GM20431 (cell line): Measurements from ENCODE around the gene SYNPR.

Experiments
- in situ Hi-C: fragments of 300-500 bp; cut with MseI, MboI; formaldehyde crosslinking; loops from one replicate; pipeline ENCODE4 v1.15.0; 2020; ENCODE audit warnings: low sequenced_read_pairs; ENCODE audit not compliant: unreplicated experiment

SYNPR gene

GRCh38 chr3:63458405-63458804, 180.3 kb downstream of the SYNPR start:
- in situ Hi-C loops, result no loop called here

GRCh38 chr3:63462732-63463131, 184.6 kb downstream of the SYNPR start:
- in situ Hi-C loops, result no loop called here

DNA sequence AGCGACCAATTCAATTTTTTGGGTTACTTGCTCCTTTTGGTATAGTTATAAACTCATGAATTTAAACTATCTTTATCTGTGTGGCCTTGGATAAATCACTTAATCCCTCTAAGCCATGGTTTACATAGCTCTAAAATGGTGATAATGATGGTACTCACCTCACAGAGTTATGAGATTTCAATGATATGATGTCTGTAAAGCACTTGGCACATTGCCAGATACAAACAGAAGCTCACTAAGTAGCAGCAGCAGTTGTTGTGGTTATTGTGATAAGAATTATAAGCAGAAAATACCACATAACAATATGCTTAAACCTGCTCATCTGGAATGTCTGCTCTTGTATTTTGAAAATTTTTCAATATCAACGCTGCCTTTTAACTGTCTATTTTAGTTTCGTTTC, 189.3 kb downstream of the SYNPR start:
- in situ Hi-C loops, result no loop called here

GRCh38 chr3:63470745-63471144, 192.6 kb downstream of the SYNPR start:
- in situ Hi-C loops, result no loop called here

DNA sequence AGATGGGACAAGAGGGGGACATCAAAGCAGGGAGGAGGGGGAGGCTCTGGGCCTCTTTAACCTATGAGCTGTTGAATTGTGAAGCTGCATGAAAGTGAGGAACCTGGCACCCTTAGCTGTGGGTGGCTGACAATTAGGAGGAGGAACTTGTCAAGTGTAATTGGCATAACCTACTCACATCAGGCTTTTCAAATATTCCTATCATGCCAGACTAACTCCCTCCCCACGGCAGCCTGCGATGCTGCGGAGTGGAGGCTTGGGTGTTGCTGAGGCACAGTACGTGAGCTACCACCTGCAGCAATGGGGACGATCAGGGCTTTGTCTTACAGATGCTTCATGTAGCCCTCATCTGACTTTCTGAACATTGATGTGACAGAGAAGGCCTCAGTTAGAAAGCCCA, 193.7 kb downstream of the SYNPR start:
- in situ Hi-C loops, result no loop called here

DNA sequence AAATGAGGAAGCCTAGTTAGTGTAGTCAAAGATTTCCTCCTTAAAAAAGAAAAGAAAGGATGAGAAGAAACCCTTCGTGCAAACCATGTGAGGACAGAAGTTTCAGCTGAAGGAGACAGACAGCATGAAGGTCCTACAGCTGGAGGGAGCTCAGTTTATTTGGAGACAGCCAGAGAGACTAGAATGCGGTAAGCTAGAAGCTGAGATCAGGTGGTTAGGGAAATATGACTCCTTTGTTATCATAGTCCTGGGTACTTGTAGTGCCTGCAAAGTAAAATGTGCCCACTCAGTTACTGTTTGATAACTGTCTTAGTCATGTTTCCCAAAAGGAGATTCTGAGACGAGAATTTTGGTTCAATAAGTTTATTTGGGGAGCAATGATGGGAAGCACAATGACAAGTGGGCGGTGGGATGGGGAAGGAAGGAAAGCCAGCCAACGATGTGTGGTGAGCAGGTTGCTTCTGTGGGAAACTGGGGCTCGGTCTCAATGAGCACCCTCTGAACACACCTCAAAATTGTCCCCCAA, 195.6 kb downstream of the SYNPR start:
- in situ Hi-C loops, result no loop called here

DNA sequence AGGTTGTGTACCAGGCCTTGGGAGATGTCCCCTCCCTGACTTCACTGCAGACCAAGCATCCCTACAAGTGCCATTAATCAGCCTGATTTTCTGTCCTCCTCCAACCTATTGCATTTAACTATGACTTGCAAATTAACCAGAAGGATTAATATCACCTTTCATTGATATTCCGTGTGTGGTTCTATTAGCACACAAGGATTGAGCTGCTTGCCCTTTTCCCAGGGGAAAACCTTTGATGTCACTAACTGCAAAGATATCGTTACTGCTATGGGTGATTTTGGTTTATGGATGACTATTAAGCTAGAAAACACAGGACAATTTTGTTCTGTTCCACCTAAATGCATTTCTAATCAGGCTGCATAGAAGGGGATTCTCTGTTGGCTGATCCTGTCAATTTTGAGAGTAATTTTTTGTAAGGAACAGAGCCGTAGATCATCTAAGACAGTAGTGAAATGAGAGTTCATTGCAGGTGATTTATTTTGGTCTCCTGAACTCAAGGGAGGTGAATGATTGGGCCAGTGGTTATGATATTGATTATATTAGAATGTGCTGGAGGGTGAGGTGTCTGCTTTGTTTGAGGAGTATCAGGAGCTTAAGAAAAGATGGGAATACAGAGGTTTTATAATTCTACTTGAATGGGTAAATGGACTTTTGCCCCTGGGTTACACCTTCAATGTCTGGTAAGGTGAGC, 196.9 kb downstream of the SYNPR start:
- in situ Hi-C loops, result no loop called here

DNA sequence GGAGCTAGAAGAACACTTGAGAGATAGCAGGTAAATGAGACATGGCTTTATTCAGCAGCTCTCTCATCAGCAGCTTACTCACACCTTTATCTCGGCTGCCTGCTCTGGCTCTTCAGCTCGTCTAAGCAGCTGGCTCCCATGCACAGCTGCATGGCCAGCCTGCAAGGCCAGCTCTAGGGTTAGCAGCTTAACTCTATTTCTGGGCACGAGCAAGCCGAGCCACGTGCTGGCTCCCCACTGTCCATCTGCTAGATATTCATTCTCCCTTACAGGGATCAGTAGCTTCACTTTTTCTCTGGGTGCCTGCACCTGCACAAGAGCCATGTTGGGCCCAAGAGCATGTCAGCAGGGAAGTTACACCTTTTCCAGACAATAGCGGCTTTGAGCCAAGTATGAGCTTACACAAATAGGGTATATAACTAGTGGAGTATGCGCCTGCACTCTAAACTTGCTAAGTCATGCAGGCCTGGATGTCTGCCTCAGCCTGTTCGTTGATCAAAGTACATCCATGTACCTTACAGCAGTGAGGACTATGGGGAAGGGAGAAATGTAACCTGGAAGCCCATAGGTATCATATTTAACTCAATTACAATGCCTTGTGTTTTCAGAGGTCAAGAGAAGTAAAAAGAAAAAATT, 199.5 kb downstream of the SYNPR start:
- in situ Hi-C loops, result no loop called here

- in situ Hi-C loops, result no loop called here
Measured at GRCh38 chr3:63478990-63479660, 201.0 kb downstream of the SYNPR start.

DNA sequence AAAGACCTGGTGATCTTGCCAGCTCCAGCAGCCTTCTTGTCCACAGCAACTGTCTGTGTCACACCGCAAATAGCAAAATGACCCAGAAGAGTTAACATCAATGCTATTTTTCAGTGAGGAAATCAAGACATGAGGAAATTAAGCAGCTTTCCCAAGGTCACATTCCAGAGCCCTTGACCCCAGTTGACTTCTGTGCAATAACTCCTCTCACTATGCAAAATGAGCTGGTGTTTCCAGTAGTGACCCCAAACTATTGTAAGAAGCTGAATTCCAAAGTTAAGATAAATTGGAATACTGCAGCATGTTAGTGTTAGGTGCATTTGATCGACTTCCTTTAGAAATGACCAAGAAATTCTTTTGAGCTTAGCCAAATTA, 201.5 kb downstream of the SYNPR start:
- in situ Hi-C loops, result no loop called here

DNA sequence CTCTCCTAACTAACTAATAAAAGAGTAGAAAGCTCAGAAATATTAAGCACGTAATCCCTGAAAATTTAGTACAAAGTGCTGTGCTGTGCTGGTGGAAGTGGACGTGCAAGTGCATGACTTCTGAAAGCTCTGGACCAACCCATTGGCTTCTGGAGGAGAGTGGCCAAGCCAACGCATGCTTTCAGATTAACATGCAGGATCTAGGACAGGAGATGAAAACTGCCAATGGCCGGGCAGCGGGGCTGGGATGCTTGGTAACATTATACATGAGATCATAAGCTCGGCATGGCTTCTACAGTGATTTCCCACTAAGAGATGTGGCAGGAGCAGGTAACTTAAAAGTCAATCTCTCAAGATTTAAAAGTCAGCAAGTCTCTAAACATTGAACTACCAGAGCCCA, 203.5 kb downstream of the SYNPR start:
- in situ Hi-C loops, result no loop called here

GRCh38 chr3:63482341-63482740, 204.2 kb downstream of the SYNPR start:
- in situ Hi-C loops, result no loop called here

GRCh38 chr3:63492464-63492863, 214.4 kb downstream of the SYNPR start:
- in situ Hi-C loops, result no loop called here

DNA sequence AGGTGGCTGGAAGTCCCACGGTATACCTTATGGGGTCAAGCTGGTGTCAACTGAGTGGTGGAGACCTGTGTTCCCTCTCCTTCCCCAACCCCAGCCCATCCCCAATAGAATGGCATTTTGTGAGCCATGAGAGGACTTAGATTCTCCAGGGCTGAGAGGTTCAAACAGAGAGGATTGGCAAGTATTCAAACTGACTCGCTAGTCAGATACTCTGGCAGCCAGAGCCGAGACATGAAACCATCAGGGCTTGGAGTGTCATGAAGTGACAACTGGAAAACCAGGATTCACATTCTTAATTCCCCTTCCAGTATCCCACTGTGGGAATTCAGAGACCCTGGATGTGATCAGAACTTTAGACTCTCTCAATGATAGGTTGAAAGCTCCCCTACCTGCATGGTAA, 215.0 kb downstream of the SYNPR start:
- in situ Hi-C loops, result no loop called here

DNA sequence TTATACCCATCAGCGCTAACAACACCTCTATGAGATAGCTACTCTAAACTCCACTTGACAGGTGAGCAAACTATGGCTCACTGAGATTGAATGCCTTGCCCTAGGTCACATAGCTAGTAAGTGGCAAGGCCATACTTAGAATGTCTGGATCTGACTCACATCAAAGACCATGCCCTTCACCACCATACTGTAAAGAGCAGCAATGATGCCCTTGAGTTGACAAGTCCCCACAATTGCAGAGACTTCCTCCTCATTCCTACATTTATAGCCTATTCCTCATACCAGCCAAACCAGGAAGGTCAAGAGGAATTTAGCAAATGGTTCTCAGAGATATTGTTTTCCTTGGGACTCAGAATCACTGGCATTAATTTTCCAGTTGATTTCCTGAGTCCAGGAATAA, 216.5 kb downstream of the SYNPR start:
- in situ Hi-C loops, result no loop called here

GRCh38 chr3:63497641-63498040, 219.5 kb downstream of the SYNPR start:
- in situ Hi-C loops, result no loop called here

DNA sequence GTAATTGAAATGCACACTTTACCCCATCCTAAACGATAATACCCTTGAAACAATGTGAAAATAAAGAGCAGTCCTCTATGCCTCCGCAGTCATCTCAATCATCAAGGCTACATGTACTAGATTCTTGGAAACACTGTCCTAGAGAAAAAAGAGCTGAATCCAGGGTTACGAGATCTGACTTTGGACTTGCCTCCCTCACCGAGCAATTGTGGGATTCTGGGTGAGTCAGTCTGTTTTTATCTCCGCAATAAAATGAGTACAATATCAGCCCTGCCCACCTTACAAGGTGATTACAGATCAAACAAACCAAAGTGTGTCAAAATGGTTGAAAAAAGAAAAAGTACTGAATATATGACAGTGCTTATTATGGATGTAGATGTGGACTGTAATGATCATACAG, 222.1 kb downstream of the SYNPR start:
- in situ Hi-C loops, result no loop called here

- in situ Hi-C loops, result no loop called here
Measured at GRCh38 chr3:63508305-63508704, 230.2 kb downstream of the SYNPR start.

DNA sequence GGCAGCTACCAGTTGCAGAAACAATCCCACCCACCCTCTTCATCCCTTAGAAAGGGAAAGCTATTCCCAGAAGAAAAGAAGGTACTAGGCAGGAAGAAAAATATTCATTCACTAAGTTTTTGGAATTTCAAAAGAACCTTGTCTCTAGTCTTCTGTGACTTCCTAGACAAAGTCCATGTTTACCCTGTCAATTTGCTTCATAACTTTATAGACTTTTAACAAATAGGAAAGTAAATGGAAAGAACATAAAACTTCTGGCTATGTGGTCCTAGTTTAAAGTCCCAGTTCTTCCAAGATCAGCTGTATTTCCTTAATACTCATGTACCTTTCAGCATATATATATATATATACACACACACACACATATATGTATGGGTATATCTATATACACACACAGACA, 230.7 kb downstream of the SYNPR start:
- in situ Hi-C loops, result no loop called here

GRCh38 chr3:63513791-63514190, 235.7 kb downstream of the SYNPR start:
- in situ Hi-C loops, result no loop called here

DNA sequence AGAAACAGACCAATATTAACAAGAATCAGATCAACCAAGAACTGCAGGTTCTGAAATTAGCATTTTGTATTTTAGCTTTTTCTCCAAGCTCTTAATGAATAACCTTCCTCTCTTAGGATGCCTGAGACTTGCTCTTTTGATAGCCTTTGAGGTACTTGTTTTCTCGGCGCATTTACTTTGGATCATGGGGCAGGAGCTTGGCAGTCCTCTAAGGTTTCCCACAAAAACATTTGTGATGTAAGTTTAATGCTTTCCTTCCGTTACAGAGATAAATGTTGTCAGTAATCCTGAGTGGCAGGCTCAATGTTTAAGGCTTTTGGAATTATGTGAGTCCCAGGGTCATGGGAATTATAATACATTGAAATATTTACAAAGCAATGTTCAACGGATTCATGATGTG, 236.6 kb downstream of the SYNPR start:
- in situ Hi-C loops, result no loop called here
